PC-9 (cell line): ENCODE measurements around the gene PURA.

Experiments
- CTCF ChIP-seq: fragments of 200-600 bp; sonication (generic); conservative IDR thresholded peaks from 2 replicates; pipeline ENCODE4 v1.6.1; 2017; ENCODE audit warnings: mixed run types, antibody characterized with exemption, mild to moderate bottlenecking, moderate library complexity
- EZH2 ChIP-seq: fragments of 200-600 bp; sonication (generic); IDR thresholded peaks from 2 replicates; pipeline ENCODE4 v1.8.0; 2017; ENCODE audit warnings: antibody characterized with exemption, low read depth

- no peak for TF ChIP-seq CTCF
- no peak for TF ChIP-seq EZH2
These were observed 60.8 kb downstream of the PURA start, which contains the start of gene CYSTM1 for GRCh38 chr5:140174465-140175366.
